GM23248 (cell line): ENCODE measurements around the gene WDPCP. TPM values are rescaled to one million over a fixed set of nuclear protein-coding genes. Genes with fewer than 3 reads are reported as not detected.
A peak's percentile ranks its signal among the peaks of the same experiment; 100 is the strongest.

Source experiments
- DNase-seq: peaks from one replicate; pipeline ENCODE4 v3.0.0-alpha.2; 2015
- H2AFZ ChIP-seq: fragments of 200-600 bp; sonication (generic); 2 replicates; pipeline ENCODE4 v1.6.1; 2016; ENCODE audit warnings: antibody characterized with exemption
- H3F3A ChIP-seq: fragments of 200-600 bp; sonication (generic); 2 replicates; pipeline ENCODE4 v1.6.1; 2016; ENCODE audit warnings: mild to moderate bottlenecking, antibody characterized with exemption, mixed run types; ENCODE audit not compliant: insufficient read depth
- H3K27ac ChIP-seq: fragments of 200-600 bp; sonication (generic); 2 replicates; pipeline ENCODE4 v1.5.1; 2016; ENCODE audit warnings: mild to moderate bottlenecking
- H3K27me3 ChIP-seq: fragments of 200-600 bp; sonication (generic); replicated peaks from 2 replicates; pipeline ENCODE4 v1.6.1; 2016; ENCODE audit warnings: mild to moderate bottlenecking; ENCODE audit not compliant: insufficient read depth
- H3K36me3 ChIP-seq: fragments of 200-600 bp; sonication (generic); 2 replicates; pipeline ENCODE4 v1.6.1; 2016; ENCODE audit warnings: low read depth, mild to moderate bottlenecking
- H3K4me1 ChIP-seq: fragments of 200-600 bp; sonication (generic); 2 replicates; pipeline ENCODE4 v1.6.1; 2016; ENCODE audit warnings: mild to moderate bottlenecking; ENCODE audit not compliant: insufficient read depth
- H3K4me2 ChIP-seq: fragments of 200-600 bp; sonication (generic); one replicate; pipeline ENCODE4 v1.6.1; 2016; ENCODE audit warnings: mild to moderate bottlenecking; ENCODE audit not compliant: unreplicated experiment
- H3K4me3 ChIP-seq: fragments of 200-600 bp; sonication (generic); 2 replicates; pipeline ENCODE4 v1.5.1; 2016; ENCODE audit warnings: mild to moderate bottlenecking
- H3K79me2 ChIP-seq: fragments of 200-600 bp; sonication (generic); 2 replicates; pipeline ENCODE4 v1.6.1; 2016; ENCODE audit warnings: mild to moderate bottlenecking; ENCODE audit not compliant: insufficient read depth
- H3K9ac ChIP-seq: fragments of 200-600 bp; sonication (generic); 2 replicates; pipeline ENCODE4 v1.6.1; 2016; ENCODE audit warnings: mild to moderate bottlenecking
- H3K9me2 ChIP-seq: fragments of 200-600 bp; sonication (generic); 2 replicates; pipeline ENCODE4 v1.6.1; 2016; ENCODE audit warnings: mixed run types, mild to moderate bottlenecking, moderate library complexity; ENCODE audit not compliant: insufficient read depth
- H3K9me3 ChIP-seq: fragments of 200-600 bp; sonication (generic); one replicate; pipeline ENCODE4 v1.6.1; 2017; ENCODE audit warnings: low read depth
- H4K20me1 ChIP-seq: fragments of 200-600 bp; sonication (generic); 2 replicates; pipeline ENCODE4 v1.6.0; 2016; ENCODE audit not compliant: insufficient read depth
- EZH2 ChIP-seq: fragments of 200-600 bp; sonication (generic); IDR thresholded peaks from 2 replicates; pipeline ENCODE4 v1.6.1; 2018; ENCODE audit warnings: antibody characterized with exemption, mild to moderate bottlenecking; ENCODE audit not compliant: insufficient read depth, poor library complexity, severe bottlenecking
- EZH2phosphoT487 ChIP-seq: fragments of 200-600 bp; sonication (generic); IDR thresholded peaks from 2 replicates; pipeline ENCODE4 v1.6.1; 2018; ENCODE audit warnings: antibody characterized with exemption, moderate library complexity, mild to moderate bottlenecking, low read depth; ENCODE audit not compliant: insufficient read depth
- WGBS, 2 experiments: methylation state at CpG; one replicate each; pipeline ENCODE4 v1.1.6; 2015 to 2017; ENCODE audit warnings: low lambda C conversion rate in 2 of 2, low coverage in 1 of 2; ENCODE audit errors: missing lambda C conversion rate in 2 of 2; 5-methylcytosine and 5-hydroxymethylcytosine counted together
- in situ Hi-C: fragments of 300-500 bp; cut with MboI; formaldehyde crosslinking; loops from 2 replicates; pipeline ENCODE4 v1.15.0; 2020
- polyA plus RNA-seq: library from polyadenylated mRNA; unstranded; fragments of >200 nt; fragmentation: Nextera tagmentation; extraction: Ambion mirVana; gene quantifications from 2 replicates; pipeline ENCODE4 v1.2.1, GENCODE V29; 2016
- total RNA-seq: library from RNA; depleted of rRNA; stranded (reverse); fragments of >200 nt; shearing (Covaris generic); gene quantifications from 2 replicates; pipeline ENCODE4 v1.2.3, GENCODE V29; 2014

The WDPCP gene
- total and polyA plus RNA-seq, 2 experiments from 2014 or later, result 6.0 to 8.1 TPM

- no peaks in the 10 kb centered on the region for H3F3A ChIP-seq
- WGBS, 2 experiments, result 92 to 94% methylated on average over 3 of the region's 3 CpGs
- H3K79me2 ChIP-seq, result peaks cover 76% of the 10 kb centered on the region
- no peak for DNase-seq
- H4K20me1 ChIP-seq, result no peaks in the 10 kb centered on the region
- in situ Hi-C loops, result no loop called here
- H3K4me3 ChIP-seq, result no peak overlapping the region
- no peak overlapping the region for H3K27ac ChIP-seq
- H3K4me1 ChIP-seq, result peaks cover 15% of the 10 kb centered on the region
- H3K4me2 ChIP-seq, result no peak overlapping the region
- no peaks in the 10 kb centered on the region for H3K9me3 ChIP-seq
- no peak overlapping the region for H3K9ac ChIP-seq
- no peak overlapping the region for H2AFZ ChIP-seq
- H3K27me3 ChIP-seq, result no peaks in the 10 kb centered on the region
- peaks cover 34% of the 10 kb centered on the region; the same call in 1 of the 2 replicates for H3K36me3 ChIP-seq
- no peaks in the 10 kb centered on the region for H3K9me2 ChIP-seq
- no peak for TF ChIP-seq EZH2
- no peak for TF ChIP-seq EZH2phosphoT487
Measured at GRCh38 chr2:63594660-63595059, 6.4 kb upstream of the WDPCP start.

- no peaks in the 10 kb centered on the region for H4K20me1 ChIP-seq
- H3K9me2 ChIP-seq, result no peaks in the 10 kb centered on the region
- H3K27me3 ChIP-seq, result no peaks in the 10 kb centered on the region
- WGBS, 2 experiments, result 83% methylated on average over 3 of the region's 3 CpGs
- H2AFZ ChIP-seq, result no peak overlapping the region
- in situ Hi-C loops, result no loop called here
- H3K79me2 ChIP-seq, result peaks cover 90% of the 10 kb centered on the region
- H3K4me3 ChIP-seq, result no peak overlapping the region
- no peak overlapping the region for H3K27ac ChIP-seq
- DNase-seq, result no peak
- no peak overlapping the region for H3K9ac ChIP-seq
- TF ChIP-seq EZH2phosphoT487 (no peak), EZH2 (no peak)
- peaks cover 6% of the 10 kb centered on the region; the same call in 1 of the 2 replicates for H3F3A ChIP-seq
- H3K4me2 ChIP-seq, result no peak overlapping the region
- peaks cover 22% of the 10 kb centered on the region; the same call in 1 of the 2 replicates for H3K36me3 ChIP-seq
- no peaks in the 10 kb centered on the region for H3K9me3 ChIP-seq
- peaks cover 26% of the 10 kb centered on the region for H3K4me1 ChIP-seq
Measured at GRCh38 chr2:63591566-63592175, 3.4 kb upstream of the WDPCP start.

- WGBS, 2 experiments, result 38% methylated on average over 3 of the region's 3 CpGs
- Histone ChIP-seq H3K4me3 (0 out of 2 replicates have a peak overlapping the region, but pooled peaks have one; percentile 98), H3K27ac (no peak overlapping the region), H3K9me2 (no peaks in the 10 kb centered on the region), H2AFZ (no peak overlapping the region), H3K9ac (no peak overlapping the region), H3K27me3 (no peaks in the 10 kb centered on the region), H3K4me1 (peaks cover 26% of the 10 kb centered on the region), H3K4me2 (peak overlapping the region; percentile 93), H3F3A (peaks cover 6% of the 10 kb centered on the region; the same call in 1 of the 2 replicates), H4K20me1 (no peaks in the 10 kb centered on the region), H3K9me3 (no peaks in the 10 kb centered on the region), H3K36me3 (peaks cover 20% of the 10 kb centered on the region; the same call in 1 of the 2 replicates), H3K79me2 (peaks cover 91% of the 10 kb centered on the region)
- peak; percentile 31 for DNase-seq
- in situ Hi-C loops, result no loop called here
- TF ChIP-seq EZH2 (no peak), EZH2phosphoT487 (no peak)
Measured at GRCh38 chr2:63590626-63591408, 2.5 kb upstream of the WDPCP start.

GRCh38 chr2:63589148-63589958 is 1.1 kb upstream of the WDPCP start:
- Histone ChIP-seq H3K27me3 (no peaks in the 10 kb centered on the region), H3K79me2 (peaks cover 90% of the 10 kb centered on the region), H3K4me2 (peak overlapping the region; percentile 93), H3K9me3 (no peaks in the 10 kb centered on the region), H3K36me3 (peaks cover 6% of the 10 kb centered on the region; the same call in 1 of the 2 replicates), H3K4me3 (peak overlapping the region; percentile 98), H3K9ac (peak overlapping the region; percentile 84), H3K27ac (peak overlapping the region; percentile 82), H2AFZ (peak overlapping the region; percentile 97), H4K20me1 (no peaks in the 10 kb centered on the region), H3K4me1 (peaks cover 26% of the 10 kb centered on the region), H3F3A (peaks cover 6% of the 10 kb centered on the region; the same call in 1 of the 2 replicates), H3K9me2 (no peaks in the 10 kb centered on the region)
- no peak for TF ChIP-seq EZH2phosphoT487
- TF ChIP-seq EZH2, result no peak
- peak; percentile 38 for DNase-seq
- in situ Hi-C loops, result no loop called here
- WGBS, 2 experiments, result 4 to 7% methylated on average over 26 of the region's 26 CpGs
